Measurements from ENCODE around the gene RHEX.
"Not testable (repeated sequence)": the region's sequence is repeated elsewhere in the genome, so short reads cannot be mapped to it uniquely, and the experiment has no call there.

Gene RHEX, protein sequence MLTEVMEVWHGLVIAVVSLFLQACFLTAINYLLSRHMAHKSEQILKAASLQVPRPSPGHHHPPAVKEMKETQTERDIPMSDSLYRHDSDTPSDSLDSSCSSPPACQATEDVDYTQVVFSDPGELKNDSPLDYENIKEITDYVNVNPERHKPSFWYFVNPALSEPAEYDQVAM

DNA sequence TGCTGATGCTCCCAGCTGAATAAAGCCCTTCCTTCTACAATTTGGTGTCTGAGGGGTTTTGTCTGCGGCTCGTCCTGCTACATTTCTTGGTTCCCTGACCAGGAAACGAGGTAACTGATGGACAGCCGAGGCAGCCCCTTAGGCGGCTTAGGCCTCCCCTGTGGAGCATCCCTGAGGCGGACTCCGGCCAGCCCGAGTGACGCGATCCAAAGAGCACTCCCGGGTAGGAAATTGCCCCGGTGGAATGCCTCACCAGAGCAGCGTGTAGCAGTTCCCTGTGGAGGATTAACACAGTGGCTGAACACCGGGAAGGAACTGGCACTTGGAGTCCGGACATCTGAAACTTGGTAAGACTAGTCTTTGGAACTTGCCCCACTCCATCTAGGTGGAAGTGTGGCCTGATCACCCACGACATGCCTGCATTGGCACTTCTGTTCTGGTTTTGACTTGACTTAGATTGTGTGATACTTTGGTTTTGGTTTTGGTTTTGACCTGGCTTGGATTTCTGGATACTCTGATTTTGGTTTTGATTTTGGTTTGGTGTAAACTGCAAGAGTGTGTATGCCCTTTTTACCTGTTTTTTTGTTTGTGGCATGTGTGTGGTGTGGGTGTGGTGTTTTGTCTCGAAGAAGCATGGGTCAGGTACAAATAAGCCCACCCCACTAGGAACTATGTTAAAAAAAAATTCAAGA is at the start of gene RHEX:
Gene RHEX (plus strand): TSS at position 255 of the 692 bp plus-strand sequence. CDS start 44,656 bp downstream, outside the sequence.
- TF ChIP-seq, protein P1, sequence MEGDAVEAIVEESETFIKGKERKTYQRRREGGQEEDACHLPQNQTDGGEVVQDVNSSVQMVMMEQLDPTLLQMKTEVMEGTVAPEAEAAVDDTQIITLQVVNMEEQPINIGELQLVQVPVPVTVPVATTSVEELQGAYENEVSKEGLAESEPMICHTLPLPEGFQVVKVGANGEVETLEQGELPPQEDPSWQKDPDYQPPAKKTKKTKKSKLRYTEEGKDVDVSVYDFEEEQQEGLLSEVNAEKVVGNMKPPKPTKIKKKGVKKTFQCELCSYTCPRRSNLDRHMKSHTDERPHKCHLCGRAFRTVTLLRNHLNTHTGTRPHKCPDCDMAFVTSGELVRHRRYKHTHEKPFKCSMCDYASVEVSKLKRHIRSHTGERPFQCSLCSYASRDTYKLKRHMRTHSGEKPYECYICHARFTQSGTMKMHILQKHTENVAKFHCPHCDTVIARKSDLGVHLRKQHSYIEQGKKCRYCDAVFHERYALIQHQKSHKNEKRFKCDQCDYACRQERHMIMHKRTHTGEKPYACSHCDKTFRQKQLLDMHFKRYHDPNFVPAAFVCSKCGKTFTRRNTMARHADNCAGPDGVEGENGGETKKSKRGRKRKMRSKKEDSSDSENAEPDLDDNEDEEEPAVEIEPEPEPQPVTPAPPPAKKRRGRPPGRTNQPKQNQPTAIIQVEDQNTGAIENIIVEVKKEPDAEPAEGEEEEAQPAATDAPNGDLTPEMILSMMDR (IDR thresholded peaks at IDR 0.05), result not testable (repeated sequence)

DNA sequence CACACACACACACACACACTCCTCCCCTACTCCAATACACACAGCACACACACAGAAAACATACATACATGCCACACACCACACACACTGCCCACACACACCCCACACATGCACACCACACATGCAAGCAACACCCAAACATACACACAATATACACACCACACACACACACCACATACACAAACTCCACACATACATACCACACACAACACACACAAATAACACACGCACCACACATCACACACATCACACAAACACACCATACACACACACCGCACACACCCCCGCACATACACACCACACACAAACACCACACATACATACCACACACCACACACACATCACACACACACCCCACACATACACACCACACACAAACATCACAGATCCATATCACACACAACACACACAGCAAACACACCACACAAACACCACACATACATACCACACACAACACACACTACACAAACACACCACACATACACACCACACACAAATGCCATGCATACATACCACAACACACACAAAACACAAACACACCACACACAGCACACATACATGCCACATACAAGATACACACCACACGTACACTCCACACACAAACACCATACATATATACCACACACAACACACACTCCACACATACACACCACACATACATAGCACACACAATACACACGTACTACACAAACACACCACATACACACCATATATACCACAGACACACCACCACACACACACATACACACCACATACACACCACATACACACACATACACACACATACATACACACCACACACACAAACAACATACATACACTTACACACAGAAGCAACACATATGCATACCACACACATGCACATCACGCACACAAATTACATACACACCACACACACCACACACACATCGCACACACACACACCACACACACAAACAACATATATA is 48.8 kb upstream of the RHEX start:
- TF ChIP-seq, protein P1 (IDR thresholded peaks at IDR 0.05), result no peak

DNA sequence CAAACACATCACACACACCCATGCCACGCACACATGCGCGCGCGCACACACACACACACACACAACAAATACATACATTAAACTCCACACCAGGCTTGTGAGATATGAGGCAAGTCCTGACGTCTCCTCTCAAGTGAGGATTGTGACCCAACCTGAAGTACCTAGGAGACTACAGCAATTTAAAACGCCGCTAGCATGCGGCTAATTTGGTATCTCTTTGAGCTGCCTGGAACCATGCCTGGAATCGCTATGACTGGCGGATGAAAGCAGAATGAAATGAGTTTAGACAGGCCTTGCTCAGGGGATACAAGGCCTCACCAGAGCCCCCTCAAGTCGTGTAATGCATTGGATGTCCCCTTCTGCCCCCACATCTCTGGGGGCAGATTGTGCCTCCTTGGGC is 48.1 kb upstream of the RHEX start:
- TF ChIP-seq, protein P1 (IDR thresholded peaks at IDR 0.05), result no peak

DNA sequence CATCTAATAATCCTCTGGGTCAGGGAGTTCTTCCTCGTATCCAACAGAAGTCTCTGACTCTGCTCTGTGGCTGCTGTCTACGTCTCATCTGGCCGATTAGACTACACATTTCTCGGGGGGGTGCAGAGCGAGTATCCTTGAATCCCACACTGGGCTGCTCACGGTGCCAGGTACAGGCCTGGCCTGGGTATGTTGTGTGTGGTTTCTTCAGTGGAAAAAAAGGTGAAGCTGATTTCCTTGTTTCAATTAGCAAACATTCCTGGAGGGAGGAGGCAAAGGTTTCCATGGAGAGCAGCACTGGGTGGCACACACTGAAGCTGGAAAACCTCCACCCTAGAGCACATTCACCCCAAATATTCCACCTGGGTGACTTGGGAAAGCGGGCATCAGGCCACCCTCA is 47.7 kb upstream of the RHEX start:
- TF ChIP-seq, protein P1 (IDR thresholded peaks at IDR 0.05), result no peak

DNA sequence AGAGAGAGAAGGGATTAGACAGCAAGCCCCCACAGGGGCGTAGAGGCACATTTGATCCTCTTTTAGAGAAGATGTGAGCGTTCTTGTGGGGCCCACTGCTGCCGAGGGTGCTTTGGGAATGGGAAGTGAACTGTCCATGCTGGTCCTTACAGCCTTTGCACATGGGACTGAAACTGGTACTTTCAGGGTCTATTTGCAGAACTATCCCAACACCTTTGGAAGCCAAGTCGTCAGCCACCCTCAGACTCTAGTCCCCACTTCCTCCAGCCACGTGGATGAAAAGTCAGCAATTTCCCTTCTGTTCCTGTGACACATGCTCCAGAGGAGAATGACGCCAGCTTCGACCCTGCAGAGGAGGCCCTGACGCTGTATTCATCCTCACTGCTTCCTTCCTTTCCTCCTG is 47.2 kb upstream of the RHEX start:
- TF ChIP-seq, protein P1 (IDR thresholded peaks at IDR 0.05), result no peak

DNA sequence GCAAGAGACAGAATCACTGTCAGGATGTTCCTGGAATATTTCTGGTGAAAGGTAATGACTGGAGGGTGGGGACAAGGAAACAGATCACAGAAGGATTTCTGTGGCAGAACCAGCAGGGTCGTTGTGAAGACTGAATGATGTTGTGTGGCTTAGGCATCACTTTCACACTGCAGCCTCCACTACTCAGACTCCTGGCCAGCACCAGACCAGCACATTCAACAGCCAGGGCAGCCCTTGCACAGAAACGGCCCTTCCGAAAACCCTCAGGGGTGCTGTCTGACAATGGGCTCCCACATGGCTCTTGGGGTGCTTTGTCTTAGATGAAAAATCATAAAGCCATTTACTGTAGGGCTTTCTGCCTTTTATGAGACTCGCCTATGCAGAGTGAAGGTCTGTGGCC is 46.0 kb upstream of the RHEX start:
- TF ChIP-seq, protein P1 (IDR thresholded peaks at IDR 0.05), result no peak

DNA sequence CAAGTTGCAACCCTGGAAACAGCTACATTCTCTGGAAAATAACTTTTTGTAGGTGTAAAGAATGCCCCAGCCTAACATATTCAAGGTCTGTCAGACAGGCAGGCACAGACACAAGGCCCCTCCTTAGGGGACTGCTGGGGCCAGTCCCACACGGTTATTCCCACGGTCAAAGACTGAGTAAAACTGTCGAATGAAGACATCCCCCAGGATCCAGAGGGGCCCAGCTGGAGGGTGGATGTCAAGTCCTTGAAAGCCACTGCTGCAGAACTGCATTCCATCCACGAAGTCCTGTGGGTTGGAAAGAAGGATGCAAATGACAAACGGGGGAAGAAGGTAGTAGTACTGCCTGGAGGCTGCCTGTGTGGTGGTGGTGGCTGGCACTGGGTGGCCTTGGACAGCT is 42.9 kb upstream of the RHEX start:
- TF ChIP-seq, protein P1 (IDR thresholded peaks at IDR 0.05), result no peak
